HCT116 (cell line): ENCODE results near the gene CPD. TPM values are rescaled to one million over a fixed set of nuclear protein-coding genes. Genes with fewer than 3 reads are reported as not detected.

Experiments
- ATAC-seq: fragments of 200-7000 bp; cut with Tn5 transposase; 2 replicates; pipeline ENCODE4 v1.9.1; 2020; ENCODE audit warnings: mild to moderate bottlenecking, moderate library complexity
- BruUV-seq: library from RNA; stranded (reverse); fragments of 400-500 nt; replicated peaks from 2 replicates; lab custom pipeline; 2021; lab: Mats Ljungman, UMichigan
- CTCF ChIA-PET: fragments of 300-600 bp; sonication (Branson Sonifier 250); formaldehyde crosslinking; loops from one replicate; lab custom pipeline; 2021; ENCODE audit warnings: antibody characterized with exemption; lab: Charles Lee
- POLR2A ChIA-PET: fragments of 300-600, 350-600 bp; sonication (Branson Sonifier 250); formaldehyde crosslinking; loops from one replicate; lab custom pipeline; 2021; ENCODE audit warnings: antibody characterized with exemption; lab: Charles Lee
- RAD21 ChIA-PET, 2 experiments: fragments of 300-600 bp; sonication (Branson Sonifier 250); formaldehyde crosslinking; loops; one replicate each; lab custom pipeline; 2023; ENCODE audit warnings: low total read pairs in 2 of 2; ENCODE audit not compliant: uncharacterized antibody in 2 of 2, unreplicated experiment in 2 of 2, low non-redundant PET in 1 of 2; lab: Charles Lee
- DNase-seq: peaks from one replicate; pipeline ENCODE4 v3.0.0-alpha.2; 2010; ENCODE audit warnings: low read depth, low spot score
- H2AFZ ChIP-seq: fragments of 200-600 bp; shearing (Covaris generic), sonication (generic); 2 replicates; pipeline ENCODE4 v1.6.1; 2017; ENCODE audit warnings: low read depth, mixed run types, mixed read lengths, antibody characterized with exemption, low read length; ENCODE audit not compliant: poor library complexity, severe bottlenecking
- H3K27ac ChIP-seq: 2 replicates; pipeline ENCODE4 v1.5.1; 2012; ENCODE audit warnings: low read depth, low read length
- H3K27me3 ChIP-seq: fragments of 200-600 bp; sonication (generic); 2 replicates; pipeline ENCODE4 v1.6.1; 2016; ENCODE audit warnings: mixed run types, low read length, mixed read lengths; ENCODE audit not compliant: insufficient read depth
- H3K36me3 ChIP-seq, 2 experiments: fragments of 200-500 bp in 1 of 2; fragments of 200-600 bp in 1 of 2; sonication (Bioruptor generic) in 1 of 2; sonication (generic) in 1 of 2; 2 replicates each; pipeline versions ENCODE4 v1.5.1 to v1.6.1; 2014 to 2016; ENCODE audit warnings: low read length in 2 of 2, inconsistent platforms in 1 of 2, mixed read lengths in 1 of 2, mixed run types in 1 of 2; ENCODE audit not compliant: insufficient read depth in 2 of 2, control insufficient read depth in 1 of 2
- H3K4me1 ChIP-seq, 2 experiments: fragments of 200-600 bp in 1 of 2; sonication (generic) in 1 of 2; 2 replicates each; pipeline versions ENCODE4 v1.5.1 to v1.6.1; 2012 to 2017; ENCODE audit warnings: low read length in 2 of 2, inconsistent platforms in 1 of 2, mild to moderate bottlenecking in 1 of 2, mixed read lengths in 1 of 2, mixed run types in 1 of 2, moderate library complexity in 1 of 2; ENCODE audit not compliant: insufficient read depth in 2 of 2, control insufficient read depth in 1 of 2
- H3K4me2 ChIP-seq: fragments of 200-600 bp; sonication (generic); 2 replicates; pipeline ENCODE4 v1.6.1; 2017; ENCODE audit warnings: mixed run types, low read length, mixed read lengths
- H3K4me3 ChIP-seq, 2 experiments: fragments of 200-600 bp in 1 of 2; sonication (generic) in 1 of 2; replicated peaks in 1 of 2; 2 replicates each; pipeline ENCODE4 v1.5.1; 2011 to 2016; ENCODE audit warnings: low read length in 2 of 2, control low read depth in 1 of 2, low read depth in 1 of 2, mild to moderate bottlenecking in 1 of 2, mixed read lengths in 1 of 2, mixed run types in 1 of 2
- H3K79me2 ChIP-seq: fragments of 200-600 bp; sonication (generic); 2 replicates; pipeline ENCODE4 v1.6.1; 2017; ENCODE audit warnings: mild to moderate bottlenecking, mixed run types, low read length, moderate library complexity, mixed read lengths; ENCODE audit not compliant: insufficient read depth
- H3K9ac ChIP-seq: fragments of 200-600 bp; sonication (generic); 2 replicates; pipeline ENCODE4 v1.6.1; 2016; ENCODE audit warnings: low read length, mixed read lengths
- H3K9me2 ChIP-seq: fragments of 200-600 bp; sonication (generic), shearing (Covaris generic); 2 replicates; pipeline ENCODE4 v1.6.1; 2017; ENCODE audit warnings: mixed run types, mild to moderate bottlenecking, moderate library complexity; ENCODE audit not compliant: insufficient read depth
- H3K9me3 ChIP-seq, 2 experiments: fragments of 200-500 bp in 1 of 2; fragments of 200-600 bp in 1 of 2; sonication (Bioruptor generic) in 1 of 2; sonication (generic) in 1 of 2; 2 replicates each; pipeline ENCODE4 v1.6.1; 2014 to 2017; ENCODE audit warnings: low read length in 2 of 2, mixed read lengths in 2 of 2, inconsistent platforms in 1 of 2, low read depth in 1 of 2, mild to moderate bottlenecking in 1 of 2, mixed run types in 1 of 2, moderate library complexity in 1 of 2; ENCODE audit not compliant: control insufficient read depth in 1 of 2, insufficient read depth in 1 of 2
- H4K20me1 ChIP-seq: fragments of 200-600 bp; sonication (generic), shearing (Covaris generic); 2 replicates; pipeline ENCODE4 v1.6.1; 2017; ENCODE audit warnings: mixed run types, mild to moderate bottlenecking, moderate library complexity; ENCODE audit not compliant: insufficient read depth
- CBX3 ChIP-seq: IDR thresholded peaks from 2 replicates; pipeline ENCODE4 v1.6.1; 2012; ENCODE audit warnings: low read depth
- CEBPB ChIP-seq: IDR thresholded peaks from 2 replicates; pipeline ENCODE4 v1.6.1; 2012; ENCODE audit warnings: low read depth
- CTCF ChIP-seq, 3 experiments: fragments of 200-600 bp in 1 of 3; sonication (generic) in 1 of 3; IDR thresholded peaks in 2 of 3; conservative IDR thresholded peaks in 1 of 3; 2 replicates each; pipeline ENCODE4 v1.5.1; 2012 to 2017; ENCODE audit warnings: low read depth in 2 of 3, low read length in 2 of 3, antibody characterized with exemption in 1 of 3, borderline replicate concordance in 1 of 3, control low read depth in 1 of 3, mild to moderate bottlenecking in 1 of 3, mixed read lengths in 1 of 3, mixed run types in 1 of 3, moderate library complexity in 1 of 3; ENCODE audit not compliant: insufficient read depth in 1 of 3
- ELF1 ChIP-seq: IDR thresholded peaks from 2 replicates; pipeline ENCODE4 v1.6.1; 2012; ENCODE audit warnings: low read depth, borderline replicate concordance
- EZH2 ChIP-seq: fragments of 200-600 bp; sonication (generic); IDR thresholded peaks from 2 replicates; pipeline ENCODE4 v1.6.1; 2017; ENCODE audit warnings: antibody characterized with exemption, mixed run types
- EZH2phosphoT487 ChIP-seq: fragments of 200-600 bp; IDR thresholded peaks from 2 replicates; pipeline ENCODE4 v1.6.1; 2018; ENCODE audit warnings: antibody characterized with exemption, borderline replicate concordance
- FOSL1 ChIP-seq: IDR thresholded peaks from 2 replicates; pipeline ENCODE4 v1.6.1; 2012; ENCODE audit warnings: low read depth
- JUND ChIP-seq: IDR thresholded peaks from 2 replicates; pipeline ENCODE4 v1.6.1; 2012
- MAX ChIP-seq: IDR thresholded peaks from 2 replicates; pipeline ENCODE4 v1.6.1; 2012
- POLR2A ChIP-seq: IDR thresholded peaks from 2 replicates; pipeline ENCODE4 v1.7.0; 2011; ENCODE audit warnings: borderline replicate concordance; ENCODE audit not compliant: insufficient read depth, insufficient read length; ENCODE audit errors: extremely low read depth
- RAD21 ChIP-seq: IDR thresholded peaks from 2 replicates; pipeline ENCODE4 v1.6.1; 2012; ENCODE audit warnings: low read depth, mild to moderate bottlenecking
- SP1 ChIP-seq: IDR thresholded peaks from 2 replicates; pipeline ENCODE4 v1.6.1; 2012; ENCODE audit warnings: low read depth
- SRF ChIP-seq: IDR thresholded peaks from 2 replicates; pipeline ENCODE4 v1.6.1; 2012; ENCODE audit warnings: low read depth
- TCF7L2 ChIP-seq: IDR thresholded peaks from 2 replicates; pipeline ENCODE4 v1.7.0; 2011; ENCODE audit warnings: borderline replicate concordance, inconsistent platforms; ENCODE audit not compliant: insufficient read depth, insufficient read length; ENCODE audit errors: extremely low read depth
- YY1 ChIP-seq: IDR thresholded peaks from 2 replicates; pipeline ENCODE4 v1.6.1; 2011; ENCODE audit warnings: low read length, low read depth, moderate library complexity, mild to moderate bottlenecking; ENCODE audit not compliant: insufficient replicate concordance; ENCODE audit errors: extremely low read depth
- ZBTB33 ChIP-seq: IDR thresholded peaks from 2 replicates; pipeline ENCODE4 v1.6.1; 2011; ENCODE audit warnings: mild to moderate bottlenecking, low read length, moderate library complexity; ENCODE audit not compliant: insufficient replicate concordance; ENCODE audit errors: extremely low read depth
- ZFX ChIP-seq: fragments of 450-650 bp; IDR thresholded peaks from 2 replicates; pipeline ENCODE4 v1.6.1; 2017
- ZNF274 ChIP-seq: fragments of 200-500 bp; sonication (Bioruptor generic); IDR thresholded peaks from 2 replicates; pipeline ENCODE4 v1.6.1; 2014; ENCODE audit warnings: mild to moderate bottlenecking, low read depth, low read length, inconsistent platforms
- intact Hi-C: fragments of 100-400 bp; cut with micrococcal nuclease; formaldehyde crosslinking; loops from 2 replicates; pipeline ENCODE4 v1.10.0; 2022
- total RNA-seq: library from RNA; stranded (reverse); gene quantifications from one replicate; pipeline ENCODE4 v1.2.1, GENCODE V29; 2021; ENCODE audit not compliant: unreplicated experiment

Gene CPD
- total RNA-seq, 1 experiment from 2014 or later, result 47.2 TPM

DNA sequence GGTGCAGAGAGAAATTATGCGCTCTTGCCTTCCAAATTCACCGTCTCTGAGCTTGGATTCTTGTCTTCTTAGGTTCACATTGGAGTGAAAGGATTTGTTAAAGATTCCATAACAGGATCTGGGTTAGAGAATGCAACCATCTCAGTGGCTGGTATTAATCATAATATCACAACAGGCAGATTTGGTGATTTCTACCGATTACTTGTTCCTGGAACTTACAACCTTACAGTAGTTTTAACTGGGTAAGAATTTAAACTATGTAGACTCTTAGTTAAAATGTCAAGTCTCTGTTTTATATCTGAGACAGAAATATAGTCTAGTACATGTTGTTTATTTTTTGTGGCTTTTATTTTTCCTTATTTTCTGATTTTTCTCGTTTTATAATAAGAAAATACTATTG is 42.9 kb downstream of the CPD start:
- H3K4me2 ChIP-seq, result no peak overlapping the region
- no peak overlapping the region for H3K27ac ChIP-seq
- H3K9me3 ChIP-seq, result no peaks in the 10 kb centered on the region
- H3K36me3 ChIP-seq, result peaks cover 5 to 15% of the 10 kb centered on the region in 2 experiments; a peak in 1 of 4 replicates
- CTCF ChIA-PET, result no interaction called here
- H3K4me1 ChIP-seq, result no peaks in the 10 kb centered on the region
- RAD21 ChIA-PET, result no interaction called here
- POLR2A ChIA-PET, result no interaction called here
- H3K4me3 ChIP-seq, result no peak overlapping the region
- intact Hi-C loops, result no loop called here
- no TSS peak for BruUV-seq
- no peaks in the 10 kb centered on the region; the same call in 1 of the 2 replicates for H3K79me2 ChIP-seq
- ATAC-seq, result no peak
- no peak for DNase-seq
- H3K27me3 ChIP-seq, result no peaks in the 10 kb centered on the region
- H3K9ac ChIP-seq, result no peak overlapping the region
- no peak for TF ChIP-seq EZH2phosphoT487
- TF ChIP-seq POLR2A, result no peak
- TF ChIP-seq ELF1, result no peak
- no peak for TF ChIP-seq CBX3
- no peak for TF ChIP-seq ZFX
- TF ChIP-seq RAD21, result no peak
- no peak for TF ChIP-seq JUND
- TF ChIP-seq TCF7L2, result no peak
- TF ChIP-seq SRF, result no peak
- no peaks in the 10 kb centered on the region for H4K20me1 ChIP-seq
- H2AFZ ChIP-seq, result no peak overlapping the region
- H3K9me2 ChIP-seq, result no peaks in the 10 kb centered on the region

- ATAC-seq (no peak), DNase-seq (no peak)
- Histone ChIP-seq H3K4me1 (no peaks in the 10 kb centered on the region), H3K36me3 (peaks cover 5 to 15% of the 10 kb centered on the region in 2 experiments; a peak in 1 of 4 replicates), H4K20me1 (no peaks in the 10 kb centered on the region), H3K9me3 (no peaks in the 10 kb centered on the region), H3K27ac (no peak overlapping the region), H3K9me2 (no peaks in the 10 kb centered on the region), H3K27me3 (no peaks in the 10 kb centered on the region), H3K79me2 (no peaks in the 10 kb centered on the region), H3K4me2 (no peak overlapping the region), H3K4me3 (no peak overlapping the region), H3K9ac (no peak overlapping the region), H2AFZ (no peak overlapping the region)
- no TSS peak for BruUV-seq
- CTCF ChIA-PET, result no interaction called here
- RAD21 ChIA-PET, result no interaction called here
- POLR2A ChIA-PET, result no interaction called here
- intact Hi-C loops, result no loop called here
- TF ChIP-seq MAX (no peak), EZH2phosphoT487 (no peak), TCF7L2 (no peak), ZFX (no peak), POLR2A (no peak), ZBTB33 (no peak), YY1 (no peak), CEBPB (no peak), FOSL1 (no peak), SRF (no peak), EZH2 (no peak), ZNF274 (no peak), CTCF (IDR thresholded peaks at IDR 0.05 in 2 of 3, conservative IDR thresholded peaks at IDR 0.05 in 1 of 3; ENCODE audit: borderline replicate concordance in 1 of 3, insufficient read depth in 1 of 3, low read depth in 2 of 3, low read length in 2 of 3) (no peak), CBX3 (no peak), SP1 (no peak)
These were observed 43.4 kb downstream of the CPD start for GRCh38 chr17:30422171-30422570.
